ENCODE data around the gene CD70. TPM values are rescaled to one million over a fixed set of nuclear protein-coding genes. Genes with fewer than 3 reads are reported as not detected.
"Not testable (repeated sequence)": the region's sequence is repeated elsewhere in the genome, so short reads cannot be mapped to it uniquely, and the experiment has no call there.

The CD70 gene
- polyA plus RNA-seq, 3 donors from 2014 or later = 0.39 to 0.76 TPM; not detected in 1

DNA sequence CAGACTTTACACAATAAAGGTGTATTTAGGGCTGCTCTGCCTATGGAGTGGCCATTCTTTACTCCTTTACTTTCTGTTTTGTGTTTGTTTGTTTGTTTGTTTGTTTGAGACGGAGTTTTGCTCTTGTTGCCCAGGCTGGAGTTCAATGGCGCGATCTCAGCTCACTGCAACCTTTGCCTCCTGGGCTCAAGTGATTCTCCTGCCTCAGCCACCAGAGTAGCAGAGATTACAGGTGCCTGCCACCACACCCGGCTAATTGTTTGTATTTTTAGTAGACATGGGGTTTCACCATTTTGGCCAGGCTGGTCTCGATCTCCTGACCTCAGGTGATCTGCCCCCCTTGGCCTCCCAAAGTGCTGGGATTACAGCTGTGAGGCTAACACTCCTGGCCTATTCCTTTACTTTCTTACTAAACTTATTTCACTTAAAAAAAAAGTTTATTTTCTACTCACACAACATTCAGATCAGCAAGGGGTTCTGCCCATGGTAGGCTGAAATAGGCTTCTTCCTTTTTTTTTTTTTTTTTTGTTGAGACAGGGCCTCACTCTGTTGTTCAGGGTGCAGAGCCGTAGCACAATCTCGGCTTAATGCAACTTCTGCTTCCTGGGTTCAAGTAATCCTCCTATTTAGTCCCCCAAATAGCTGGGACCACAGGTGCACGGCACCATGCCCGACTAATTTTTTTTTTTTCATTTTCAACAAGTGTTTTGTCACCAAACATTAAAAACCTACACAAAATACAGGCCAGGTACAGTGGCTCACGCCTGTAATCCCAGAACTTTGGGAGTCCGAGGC, 15.5 kb upstream of the CD70 start:
- H3K4me1 Mint-ChIP-seq; DNase-seq; H3K9me3 Mint-ChIP-seq; H3K36me3 Mint-ChIP-seq; H3K27me3 Mint-ChIP-seq (ENCODE audit: low read depth in 3 of 3); H3K27ac Mint-ChIP-seq; H3K4me3 Mint-ChIP-seq: not testable (repeated sequence)

DNA sequence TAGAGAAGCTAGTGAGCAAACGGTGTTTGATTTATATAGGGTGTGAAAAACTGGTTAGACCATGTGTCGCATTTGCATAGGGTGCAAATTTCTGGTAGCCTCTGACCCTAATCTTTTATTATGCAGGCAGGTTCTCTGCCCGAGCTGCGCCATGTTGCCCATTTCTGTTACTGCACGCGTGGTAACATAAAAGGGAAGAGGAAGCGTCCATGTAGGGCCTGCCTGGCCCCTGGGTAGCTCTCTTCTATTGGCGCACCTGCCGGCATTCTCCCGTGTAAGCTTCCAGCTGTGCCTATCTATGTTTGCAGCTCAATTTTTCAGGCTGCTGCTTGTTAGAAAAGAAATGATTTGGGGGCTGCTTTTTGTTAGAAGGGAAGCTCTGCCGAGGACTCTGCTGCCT, 14.0 kb upstream of the CD70 start:
- Mint-ChIP-seq H3K9me3 (no peaks in the 10 kb centered on the region), H3K27ac (no peak overlapping the region), H3K27me3 (ENCODE audit: low read depth in 3 of 3) (peaks cover 0 to 4% (median 0%) of the 10 kb centered on the region in 3 donors), H3K4me1 (peaks cover 5% of the 10 kb centered on the region in 2 donors), H3K36me3 (no peaks in the 10 kb centered on the region), H3K4me3 (no peak overlapping the region)
- DNase-seq = no peak

DNA sequence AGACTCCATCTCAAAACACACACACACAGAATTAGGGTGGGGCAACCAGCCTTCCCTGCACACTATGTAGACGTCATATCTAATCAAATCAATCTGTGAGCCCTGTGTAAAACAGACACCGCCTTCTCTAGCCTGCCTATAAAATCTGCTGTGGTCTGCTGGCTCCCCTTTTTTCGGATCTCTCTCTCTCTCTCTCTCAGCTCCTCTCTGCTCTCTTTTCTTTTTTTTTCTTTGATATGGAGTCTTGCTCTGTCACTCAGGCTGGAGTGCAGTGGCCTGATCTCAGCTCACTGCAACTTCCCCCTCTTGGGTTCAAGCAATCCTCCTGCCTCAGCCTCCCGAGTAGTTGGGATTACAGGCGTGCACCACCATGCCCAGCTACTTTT, 11.8 kb upstream of the CD70 start:
- no peak overlapping the region for H3K4me3 Mint-ChIP-seq

DNA sequence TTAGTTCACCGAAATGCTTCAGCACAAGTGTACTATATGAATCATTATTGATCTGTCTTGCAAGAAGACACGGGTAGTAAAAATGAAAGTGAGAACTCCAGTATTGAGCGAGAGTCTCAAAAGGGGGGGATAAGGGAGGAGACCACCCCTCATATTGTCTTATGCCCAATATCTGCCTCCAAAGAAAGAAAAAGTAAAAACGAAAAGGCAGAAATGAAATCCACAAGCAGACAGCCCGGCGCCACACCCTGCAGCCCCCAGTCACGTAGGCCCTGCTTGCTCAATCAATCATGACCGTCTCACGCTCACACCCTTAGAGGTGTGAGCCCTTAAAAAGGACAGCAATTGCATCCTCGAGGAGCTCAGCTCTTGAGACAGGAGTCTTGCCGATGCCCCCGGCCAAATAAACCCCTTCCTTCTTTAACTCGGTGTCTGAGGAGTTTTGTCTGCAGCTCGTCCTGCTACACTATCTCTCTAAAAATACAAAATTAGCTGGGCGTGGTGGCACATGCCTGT, 10.6 kb upstream of the CD70 start:
- H3K9me3 Mint-ChIP-seq; DNase-seq; H3K36me3 Mint-ChIP-seq; H3K4me1 Mint-ChIP-seq; H3K27me3 Mint-ChIP-seq (ENCODE audit: low read depth in 3 of 3): not testable (repeated sequence)
- peak overlapping the region in 1 of 5 donors; percentile 82 for H3K4me3 Mint-ChIP-seq
- peak overlapping the region in 3 of 6 donors; percentile 12 to 44 (median 33) for H3K27ac Mint-ChIP-seq

More for the DNA sequence above, 11.8 kb upstream of the CD70 start:
- DNase-seq = no peak
- H3K27me3 Mint-ChIP-seq (ENCODE audit: low read depth in 3 of 3) = peaks cover 0 to 2% (median 0%) of the 10 kb centered on the region in 3 donors
- H3K36me3 Mint-ChIP-seq = no peaks in the 10 kb centered on the region
- H3K4me1 Mint-ChIP-seq = peaks cover 5% of the 10 kb centered on the region in 2 donors
- H3K27ac Mint-ChIP-seq = no peak overlapping the region
- H3K9me3 Mint-ChIP-seq = no peaks in the 10 kb centered on the region

- not testable (repeated sequence) for DNase-seq; H3K9me3 Mint-ChIP-seq; H3K4me1 Mint-ChIP-seq; H3K36me3 Mint-ChIP-seq; H3K27me3 Mint-ChIP-seq (ENCODE audit: low read depth in 3 of 3)
- Mint-ChIP-seq H3K27ac (peak overlapping the region in 2 of 6 donors; percentile 44 to 63), H3K4me3 (peak overlapping the region in 1 of 5 donors; percentile 82)
These were observed 10.1 kb upstream of the CD70 start for GRCh38 chr19:6600951-6601536.

DNA sequence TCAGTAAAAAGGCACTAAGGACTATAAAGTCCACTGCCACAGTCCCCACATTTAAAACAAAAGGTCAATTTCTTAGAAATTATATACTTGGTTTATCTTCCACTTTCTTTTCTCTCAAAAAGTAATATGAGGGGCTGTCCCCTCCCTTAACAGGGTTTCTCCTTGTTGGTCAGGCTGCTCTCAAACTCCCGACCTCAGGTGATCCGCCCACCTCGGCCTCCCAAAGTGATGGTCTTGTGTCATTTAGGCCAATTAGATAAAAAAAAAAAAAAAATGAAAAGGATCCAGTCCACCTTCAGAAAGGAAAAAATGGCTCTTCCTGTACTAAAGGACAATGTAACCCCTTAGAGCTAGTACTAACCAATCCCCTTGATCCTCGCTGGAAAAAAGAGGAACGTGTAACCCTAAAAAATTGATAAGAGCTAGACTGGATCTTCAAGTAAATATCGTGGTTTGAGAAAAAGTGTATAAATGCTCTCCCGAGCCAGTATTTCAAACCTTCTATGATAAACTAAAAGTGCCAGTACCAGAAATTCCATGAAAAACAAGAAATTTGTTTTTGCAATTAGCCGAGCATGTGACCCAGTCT, 9.0 kb upstream of the CD70 start:
- peak overlapping the region in 1 of 6 donors; percentile 40 for H3K27ac Mint-ChIP-seq
- H3K4me3 Mint-ChIP-seq = no peak overlapping the region
- H3K27me3 Mint-ChIP-seq (ENCODE audit: low read depth in 3 of 3) = peaks cover 0 to 3% (median 0%) of the 10 kb centered on the region in 3 donors
- DNase-seq = no peak
- H3K9me3 Mint-ChIP-seq = no peaks in the 10 kb centered on the region
- H3K36me3 Mint-ChIP-seq = no peaks in the 10 kb centered on the region
- peaks cover 5% of the 10 kb centered on the region in 2 donors for H3K4me1 Mint-ChIP-seq

DNA sequence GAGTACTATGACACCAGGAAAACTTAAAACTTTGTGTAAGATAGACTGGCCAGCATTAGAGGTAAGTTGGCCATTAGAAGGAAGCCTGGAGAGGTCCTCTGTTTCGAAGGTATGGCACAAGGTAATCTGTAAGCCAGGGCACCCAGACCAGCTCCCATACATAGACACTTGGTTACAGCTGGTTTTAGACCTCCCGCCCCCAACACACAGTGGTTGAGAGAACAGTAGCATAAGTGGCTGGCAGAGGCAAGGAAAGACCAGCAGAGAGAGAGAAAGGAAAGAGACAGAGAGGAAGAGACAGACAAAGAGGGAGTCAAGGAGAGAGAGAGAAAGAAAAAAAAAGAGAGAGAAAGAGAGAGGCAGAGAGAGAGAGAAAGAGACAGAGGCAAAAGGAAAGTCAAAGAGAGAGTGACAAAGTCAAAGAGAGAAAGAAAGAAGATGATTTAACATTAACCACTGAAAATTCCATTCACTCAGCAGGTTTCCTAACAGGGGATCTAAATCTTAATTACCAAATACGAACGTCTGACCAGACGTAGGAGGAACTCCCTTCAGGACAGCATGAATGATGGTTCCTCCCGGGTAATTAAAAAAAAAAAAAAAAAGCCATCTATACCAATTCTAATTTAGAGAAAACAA, 7.4 kb upstream of the CD70 start:
- not testable (repeated sequence) for DNase-seq; H3K27me3 Mint-ChIP-seq (ENCODE audit: low read depth in 3 of 3); H3K4me1 Mint-ChIP-seq; H3K27ac Mint-ChIP-seq; H3K9me3 Mint-ChIP-seq; H3K36me3 Mint-ChIP-seq; H3K4me3 Mint-ChIP-seq

DNA sequence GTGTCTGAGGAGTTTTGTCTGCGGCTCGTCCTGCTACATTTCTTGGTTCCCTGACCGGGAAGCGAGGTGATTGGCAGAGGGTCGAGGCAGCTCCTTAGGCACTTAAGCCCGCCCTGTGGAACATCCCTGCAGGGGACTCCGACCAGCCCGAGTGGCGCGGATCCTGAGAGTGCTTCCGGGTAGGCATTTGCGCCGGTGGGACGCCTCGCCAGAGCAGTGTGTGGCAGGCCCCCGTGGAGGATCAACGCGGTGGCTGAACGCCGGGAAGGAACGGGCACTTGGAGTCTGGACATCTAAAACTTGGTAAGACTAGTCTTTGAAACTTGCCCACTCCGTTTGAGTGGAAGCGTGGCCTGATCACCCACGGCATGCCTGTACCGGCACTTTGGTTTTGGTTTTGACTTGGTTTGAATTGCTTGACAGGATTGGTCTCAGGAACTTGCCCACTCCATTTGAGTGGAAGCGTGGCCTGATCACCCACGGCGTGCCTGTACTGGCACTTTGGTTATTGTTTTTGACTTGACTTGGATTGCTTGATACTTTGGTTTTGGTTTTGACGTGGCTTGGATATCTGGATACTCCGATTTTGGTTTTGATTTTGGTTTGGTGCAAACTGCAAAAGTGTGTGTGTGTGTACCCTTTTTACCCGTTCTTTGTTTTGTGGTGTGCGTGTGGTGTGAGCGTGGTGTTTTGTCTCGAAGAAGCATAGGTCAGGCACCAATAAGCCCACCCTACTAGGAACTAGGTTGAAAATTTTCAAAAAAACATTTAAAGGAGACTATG, 6.7 kb upstream of the CD70 start:
- not testable (repeated sequence) for H3K27ac Mint-ChIP-seq; H3K4me1 Mint-ChIP-seq; DNase-seq; H3K4me3 Mint-ChIP-seq; H3K27me3 Mint-ChIP-seq (ENCODE audit: low read depth in 3 of 3); H3K9me3 Mint-ChIP-seq; H3K36me3 Mint-ChIP-seq

- H3K27me3 Mint-ChIP-seq (ENCODE audit: low read depth in 3 of 3) = peaks cover 0 to 3% (median 0%) of the 10 kb centered on the region in 3 donors
- no peak overlapping the region for H3K4me3 Mint-ChIP-seq
- DNase-seq = no peak
- no peaks in the 10 kb centered on the region for H3K36me3 Mint-ChIP-seq
- no peaks in the 10 kb centered on the region for H3K9me3 Mint-ChIP-seq
- H3K4me1 Mint-ChIP-seq = no peaks in the 10 kb centered on the region
- H3K27ac Mint-ChIP-seq = no peak overlapping the region
These were observed 5.7 kb upstream of the CD70 start for GRCh38 chr19:6596621-6597020.

GRCh38 chr19:6593651-6594416, 2.9 kb upstream of the CD70 start:
- DNase-seq = no peak
- Mint-ChIP-seq H3K36me3 (peaks cover 0 to 4% (median 0%) of the 10 kb centered on the region in 3 donors), H3K4me3 (no peak overlapping the region), H3K4me1 (peaks cover 15 to 17% of the 10 kb centered on the region in 2 donors), H3K27ac (no peak overlapping the region), H3K27me3 (ENCODE audit: low read depth in 3 of 3) (peaks cover 8 to 19% (median 9%) of the 10 kb centered on the region in 3 donors), H3K9me3 (no peaks in the 10 kb centered on the region)

DNA sequence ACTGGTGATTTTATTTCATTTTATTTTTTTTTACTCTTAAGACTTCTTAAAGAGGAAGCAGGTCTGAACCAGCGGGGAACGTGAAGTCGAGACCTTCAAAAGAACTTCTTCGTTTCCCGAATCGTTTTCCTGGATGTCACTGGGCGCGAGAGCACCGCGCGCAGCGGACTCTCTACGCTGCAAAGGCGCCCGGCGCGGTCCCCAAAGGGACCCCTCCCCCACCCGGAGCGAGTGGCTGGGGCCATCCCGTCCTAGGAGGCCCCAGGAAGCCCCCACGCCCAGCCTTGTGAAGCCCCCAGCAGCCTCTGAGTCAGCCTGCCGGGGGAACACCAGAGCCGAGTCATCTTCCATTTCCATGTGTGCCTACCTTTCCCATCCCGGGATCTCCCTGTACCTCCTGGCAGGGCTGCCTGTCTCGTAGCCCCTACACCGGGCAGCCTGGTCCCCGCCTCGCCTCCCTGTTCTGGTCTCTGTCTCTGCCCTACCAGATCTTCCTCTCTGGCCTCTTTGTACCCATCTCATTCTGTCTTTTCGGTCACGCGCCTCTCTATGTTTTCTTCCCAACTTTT, 608 bp downstream of the CD70 start:
- H3K27me3 Mint-ChIP-seq (ENCODE audit: low read depth in 3 of 3) = peaks cover 13 to 39% (median 20%) of the 10 kb centered on the region in 3 donors
- H3K36me3 Mint-ChIP-seq = peaks cover 0 to 4% (median 4%) of the 10 kb centered on the region in 3 donors
- peaks cover 35 to 38% of the 10 kb centered on the region in 2 donors for H3K4me1 Mint-ChIP-seq
- peak overlapping the region; percentile 53 to 77 (median 68) for H3K4me3 Mint-ChIP-seq
- H3K9me3 Mint-ChIP-seq = no peaks in the 10 kb centered on the region
- peak overlapping the region in 2 of 6 donors; percentile 37 to 60 for H3K27ac Mint-ChIP-seq
- DNase-seq = no peak

- Mint-ChIP-seq H3K4me1 (peaks cover 35 to 38% of the 10 kb centered on the region in 2 donors), H3K36me3 (peaks cover 0 to 4% (median 4%) of the 10 kb centered on the region in 3 donors), H3K27me3 (ENCODE audit: low read depth in 3 of 3) (peaks cover 14 to 39% (median 20%) of the 10 kb centered on the region in 3 donors)
These were observed 1.2 kb downstream of the CD70 start for GRCh38 chr19:6589711-6590257.

More at GRCh38 chr19:6589711-6590257, 1.2 kb downstream of the CD70 start:
- H3K27ac Mint-ChIP-seq = no peak overlapping the region
- no peaks in the 10 kb centered on the region for H3K9me3 Mint-ChIP-seq
- H3K4me3 Mint-ChIP-seq = peak overlapping the region in 3 of 5 donors; percentile 27 to 68 (median 36)
- DNase-seq = no peak
